ENCODE results near the gene MAP3K9.

MAP3K9 gene

GRCh38 chr14:70785556-70785955 is 23.8 kb downstream of the MAP3K9 start:
- no peak for FAIRE-seq

- FAIRE-seq, result no peak
Measured at GRCh38 chr14:70784886-70785285, 24.4 kb downstream of the MAP3K9 start.

- FAIRE-seq, result no peak
Measured at GRCh38 chr14:70782361-70782760, 27.0 kb downstream of the MAP3K9 start.

GRCh38 chr14:70780396-70781075 is 28.8 kb downstream of the MAP3K9 start:
- no peak for FAIRE-seq

GRCh38 chr14:70779667-70780066 is 29.6 kb downstream of the MAP3K9 start:
- no peak for FAIRE-seq

- no peak for FAIRE-seq
Measured at GRCh38 chr14:70776197-70776596, 33.1 kb downstream of the MAP3K9 start.

GRCh38 chr14:70773182-70773862 is 36.0 kb downstream of the MAP3K9 start:
- FAIRE-seq, result no peak

- FAIRE-seq, result no peak
Measured at GRCh38 chr14:70771781-70772212, 37.5 kb downstream of the MAP3K9 start.

GRCh38 chr14:70770490-70770889 is 38.8 kb downstream of the MAP3K9 start:
- no peak for FAIRE-seq

- FAIRE-seq, result no peak
Measured at GRCh38 chr14:70759398-70759797, 49.9 kb downstream of the MAP3K9 start.

GRCh38 chr14:70755655-70756054 is 53.7 kb downstream of the MAP3K9 start:
- FAIRE-seq, result no peak

GRCh38 chr14:70754991-70755390 is 54.3 kb downstream of the MAP3K9 start:
- no peak for FAIRE-seq

GRCh38 chr14:70753518-70753953 is 55.8 kb downstream of the MAP3K9 start:
- no peak for FAIRE-seq

- no peak for FAIRE-seq
Measured at GRCh38 chr14:70748422-70748821, 60.9 kb downstream of the MAP3K9 start.

GRCh38 chr14:70744641-70745040 is 64.7 kb downstream of the MAP3K9 start:
- no peak for FAIRE-seq

- FAIRE-seq, result no peak
Measured at GRCh38 chr14:70742316-70742715, 67.0 kb downstream of the MAP3K9 start.

GRCh38 chr14:70741482-70741881 is 67.8 kb downstream of the MAP3K9 start:
- no peak for FAIRE-seq

- FAIRE-seq, result no peak
Measured at GRCh38 chr14:70735043-70735442, 74.3 kb downstream of the MAP3K9 start.

- no peak for FAIRE-seq
Measured at GRCh38 chr14:70731447-70732239, 77.7 kb downstream of the MAP3K9 start.

GRCh38 chr14:70730393-70730792 is 78.9 kb downstream of the MAP3K9 start:
- no peak for FAIRE-seq

GRCh38 chr14:70726651-70727375 is 82.5 kb downstream of the MAP3K9 start:
- FAIRE-seq, result no peak

- no peak for FAIRE-seq
Measured at GRCh38 chr14:70724944-70725343, 84.4 kb downstream of the MAP3K9 start.

- FAIRE-seq, result no peak
Measured at GRCh38 chr14:70724110-70724509, 85.2 kb downstream of the MAP3K9 start.

Data from A204.1 (cell line).